PC-9 (cell line): Measurements from ENCODE around the gene RYR2.

ENCODE experiments used
- CTCF ChIP-seq: fragments of 200-600 bp; sonication (generic); conservative IDR thresholded peaks from 2 replicates; pipeline ENCODE4 v1.6.1; 2017; ENCODE audit warnings: mixed run types, antibody characterized with exemption, mild to moderate bottlenecking, moderate library complexity
- EZH2 ChIP-seq: fragments of 200-600 bp; sonication (generic); IDR thresholded peaks from 2 replicates; pipeline ENCODE4 v1.8.0; 2017; ENCODE audit warnings: antibody characterized with exemption, low read depth

- no peak for TF ChIP-seq CTCF
- TF ChIP-seq EZH2, result no peak
Observed at GRCh38 chr1:237205400-237206064, 163.5 kb downstream of the RYR2 start.
